ENCODE data around the gene ZNF28. TPM values are rescaled to one million over a fixed set of nuclear protein-coding genes. Genes with fewer than 3 reads are reported as not detected.
"Not testable (repeated sequence)": the region's sequence is repeated elsewhere in the genome, so short reads cannot be mapped to it uniquely, and the experiment has no call there.

The ZNF28 gene
- total and polyA plus RNA-seq, 9 donors: 3.4 to 14.1 (median 11.0) TPM

- no peak overlapping the region for H3K4me3 ChIP-seq
- H3K36me3 ChIP-seq: no peaks in the 10 kb centered on the region
- H3K27me3 ChIP-seq: no peaks in the 10 kb centered on the region
- TF ChIP-seq EP300 (IDR thresholded peaks at IDR 0.05) (no peak), POLR2A (IDR thresholded peaks at IDR 0.05) (no peak)
- TF ChIP-seq, protein P1, sequence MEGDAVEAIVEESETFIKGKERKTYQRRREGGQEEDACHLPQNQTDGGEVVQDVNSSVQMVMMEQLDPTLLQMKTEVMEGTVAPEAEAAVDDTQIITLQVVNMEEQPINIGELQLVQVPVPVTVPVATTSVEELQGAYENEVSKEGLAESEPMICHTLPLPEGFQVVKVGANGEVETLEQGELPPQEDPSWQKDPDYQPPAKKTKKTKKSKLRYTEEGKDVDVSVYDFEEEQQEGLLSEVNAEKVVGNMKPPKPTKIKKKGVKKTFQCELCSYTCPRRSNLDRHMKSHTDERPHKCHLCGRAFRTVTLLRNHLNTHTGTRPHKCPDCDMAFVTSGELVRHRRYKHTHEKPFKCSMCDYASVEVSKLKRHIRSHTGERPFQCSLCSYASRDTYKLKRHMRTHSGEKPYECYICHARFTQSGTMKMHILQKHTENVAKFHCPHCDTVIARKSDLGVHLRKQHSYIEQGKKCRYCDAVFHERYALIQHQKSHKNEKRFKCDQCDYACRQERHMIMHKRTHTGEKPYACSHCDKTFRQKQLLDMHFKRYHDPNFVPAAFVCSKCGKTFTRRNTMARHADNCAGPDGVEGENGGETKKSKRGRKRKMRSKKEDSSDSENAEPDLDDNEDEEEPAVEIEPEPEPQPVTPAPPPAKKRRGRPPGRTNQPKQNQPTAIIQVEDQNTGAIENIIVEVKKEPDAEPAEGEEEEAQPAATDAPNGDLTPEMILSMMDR (IDR thresholded peaks at IDR 0.05): no peak
- 85 to 94% (median 88%) methylated on average over 6 of the region's 6 CpGs for WGBS, 3 donors
- no peak overlapping the region for H3K27ac ChIP-seq
- DNase-seq: no peak
- intact Hi-C loops (cut with DNase I): no loop called here
- H3K9me3 ChIP-seq: no peaks in the 10 kb centered on the region
- no peaks in the 10 kb centered on the region for H3K4me1 ChIP-seq (ENCODE audit: insufficient read depth)
Observed at GRCh38 chr19:52789440-52789839, 32.0 kb downstream of the ZNF28 start.

DNA sequence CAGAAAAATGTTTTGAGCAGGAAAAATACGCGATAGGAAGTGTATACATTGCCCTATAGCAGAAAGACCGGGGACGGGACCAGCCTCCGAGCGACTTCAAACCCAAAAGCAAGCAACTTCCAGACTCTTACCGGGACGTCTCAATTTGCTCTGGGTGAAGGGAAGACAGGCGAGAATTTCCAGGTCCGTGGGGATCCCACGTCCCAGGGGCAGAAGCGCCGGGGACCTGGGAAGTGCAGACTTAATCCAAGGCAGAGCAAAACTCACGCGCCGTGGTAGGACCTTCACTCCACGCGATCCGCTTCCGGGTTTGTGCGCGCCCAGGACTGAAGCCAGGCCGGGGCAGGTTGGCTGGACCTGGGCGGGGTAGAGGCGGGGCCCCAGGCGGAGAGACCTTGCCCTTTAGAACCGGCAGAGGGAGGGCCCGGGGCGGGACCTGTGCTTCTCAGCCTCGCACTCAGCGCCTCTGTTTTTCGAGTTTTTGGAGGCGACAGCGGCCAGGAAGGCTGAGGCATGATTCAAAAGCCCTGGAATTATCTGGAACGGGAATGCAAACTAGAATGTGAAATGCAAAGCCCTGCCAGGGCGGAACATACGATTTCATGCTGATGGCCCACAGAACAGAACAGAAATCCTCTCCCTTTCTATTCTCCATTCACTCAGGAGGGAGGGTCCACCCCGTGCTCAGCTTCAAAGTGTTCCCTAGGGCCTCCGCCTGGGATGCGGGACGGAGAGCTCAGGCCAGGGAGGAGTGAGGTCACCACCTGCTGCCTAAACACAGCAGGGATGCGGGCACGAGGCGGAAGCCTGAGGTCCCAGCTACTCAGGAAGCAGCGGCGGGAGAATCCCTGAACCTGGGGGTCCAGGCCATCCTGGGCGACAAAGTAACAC lies 34.7 kb downstream of the ZNF28 start, which contains the start of gene ZNF600:
ZNF600 (minus strand) TSS at position 328 of the 891 bp plus-strand sequence. CDS start 7,903 bp downstream, outside the sequence.
- H3K36me3 ChIP-seq; H3K27me3 ChIP-seq; H3K4me1 ChIP-seq (ENCODE audit: insufficient read depth); intact Hi-C loops (cut with DNase I); H3K9me3 ChIP-seq: not testable (repeated sequence)
- DNase-seq: peak; percentile 73 to 91 (median 81)
- TF ChIP-seq, protein P1 (IDR thresholded peaks at IDR 0.05): peak in 2 of 3 donors; percentile 24 to 34
- 0 to 1% (median 1%) methylated on average over 47 of the region's 47 CpGs for WGBS, 3 donors
- Histone ChIP-seq H3K4me3 (peak within 1 kb of the TSS; percentile 72), H3K27ac (peak within 1 kb of the TSS in 1 of 2 donors; percentile 57)

- WGBS, 3 donors: 1 to 3% (median 2%) methylated on average over 23 of the region's 23 CpGs
- no peaks in the 10 kb centered on the region for H3K27me3 ChIP-seq
- intact Hi-C loops (cut with DNase I): no loop called here
- peak overlapping the region; percentile 72 for H3K4me3 ChIP-seq
- DNase-seq: peak; percentile 13 to 38 (median 26)
- no peaks in the 10 kb centered on the region for H3K36me3 ChIP-seq
- H3K27ac ChIP-seq: peak overlapping the region in 1 of 2 donors; percentile 53
- H3K9me3 ChIP-seq: no peaks in the 10 kb centered on the region
- TF ChIP-seq EP300 (IDR thresholded peaks at IDR 0.05) (no peak), POLR2A (IDR thresholded peaks at IDR 0.05) (no peak)
- TF ChIP-seq, protein P1 (IDR thresholded peaks at IDR 0.05): no peak
- H3K4me1 ChIP-seq (ENCODE audit: insufficient read depth): no peaks in the 10 kb centered on the region
Observed at GRCh38 chr19:52786078-52786463, 35.4 kb downstream of the ZNF28 start.

DNA sequence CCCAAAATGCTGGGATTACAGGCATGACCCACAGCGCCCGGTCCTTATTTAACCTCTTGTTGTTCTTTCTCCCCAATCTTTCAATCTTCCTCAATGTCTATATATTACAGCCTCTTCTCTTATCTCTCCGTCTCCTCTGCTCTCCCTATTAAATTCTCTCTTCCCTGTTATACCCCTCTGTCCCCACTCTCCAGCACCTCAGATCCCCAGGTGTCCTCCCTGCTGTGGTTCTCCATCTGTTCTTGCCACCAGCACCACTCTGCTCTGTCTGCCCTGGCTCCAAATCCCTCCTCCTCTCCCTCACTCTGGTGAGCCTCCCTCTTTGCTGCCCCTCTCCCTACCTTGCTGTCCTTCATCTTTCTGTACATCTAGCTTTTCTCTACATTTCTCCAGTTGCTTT lies 35.9 kb downstream of the ZNF28 start:
- no peak for DNase-seq
- no peak for TF ChIP-seq POLR2A (IDR thresholded peaks at IDR 0.05)
- TF ChIP-seq, protein P1 (IDR thresholded peaks at IDR 0.05): no peak
- TF ChIP-seq EP300 (IDR thresholded peaks at IDR 0.05): no peak
- Histone ChIP-seq H3K27me3 (no peaks in the 10 kb centered on the region), H3K4me1 (ENCODE audit: insufficient read depth) (no peaks in the 10 kb centered on the region), H3K9me3 (no peaks in the 10 kb centered on the region), H3K27ac (peak overlapping the region in 1 of 2 donors; percentile 53), H3K4me3 (peak overlapping the region; percentile 72), H3K36me3 (no peaks in the 10 kb centered on the region)
- intact Hi-C loops (cut with DNase I): no loop called here
- WGBS, 3 donors: 82 to 88% (median 82%) methylated on average over 3 of the region's 3 CpGs

GRCh38 chr19:52782864-52783263 lies 38.6 kb downstream of the ZNF28 start:
- H3K4me1 ChIP-seq (ENCODE audit: insufficient read depth); H3K4me3 ChIP-seq; H3K27me3 ChIP-seq; H3K27ac ChIP-seq; H3K36me3 ChIP-seq; H3K9me3 ChIP-seq; DNase-seq; intact Hi-C loops (cut with DNase I): not testable (repeated sequence)
- 75 to 93% (median 85%) methylated on average over 2 of the region's 2 CpGs for WGBS, 3 donors

Data from ovary (tissue), 9 donors.